Measurements from ENCODE around the gene PSMD5.

Gene PSMD5

DNA sequence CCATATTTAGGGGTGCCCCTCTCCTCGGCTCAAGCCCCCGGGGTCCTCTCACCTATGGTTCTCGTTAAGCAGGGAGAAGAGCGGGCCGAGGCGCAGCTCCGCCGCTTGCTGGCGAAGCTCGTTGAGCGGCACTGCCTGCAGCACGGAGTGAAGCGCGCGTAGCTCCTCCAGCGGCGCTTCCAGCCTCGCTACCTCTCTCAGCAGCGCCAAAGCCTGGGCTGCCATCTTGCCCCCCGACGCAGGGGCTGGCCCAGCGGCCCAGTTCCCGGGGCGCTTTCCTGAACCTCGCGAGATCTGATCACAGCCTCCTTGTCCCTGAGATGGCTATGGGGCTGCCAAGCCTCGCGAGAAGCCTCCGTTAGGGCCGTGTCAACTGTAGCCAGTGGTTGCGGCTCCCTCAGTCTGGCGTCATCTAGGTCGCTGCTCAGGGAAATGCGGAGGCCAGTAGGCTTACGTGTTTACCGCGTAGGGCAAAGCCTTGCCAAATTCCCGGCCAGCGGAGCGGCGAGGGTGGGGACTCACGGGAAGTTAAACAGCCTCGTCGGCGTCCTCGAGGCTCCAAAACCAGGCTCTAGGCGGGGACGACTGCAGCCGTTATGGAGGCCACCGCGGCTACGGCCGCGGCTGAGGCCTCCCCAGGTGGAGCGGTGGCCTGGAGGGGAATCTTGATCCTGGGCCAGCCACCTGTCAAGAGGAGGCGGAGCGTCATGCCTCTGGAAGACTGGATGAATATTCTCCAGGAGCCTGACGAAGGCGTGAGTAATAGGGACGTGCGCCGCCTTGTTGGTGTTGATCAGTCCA is at the start of gene PSMD5:
Gene PSMD5 (minus strand): TSS at position 238 of the 801 bp plus-strand sequence. CDS start 13 bp downstream, at position 225.
- no peak for FAIRE-seq

DNA sequence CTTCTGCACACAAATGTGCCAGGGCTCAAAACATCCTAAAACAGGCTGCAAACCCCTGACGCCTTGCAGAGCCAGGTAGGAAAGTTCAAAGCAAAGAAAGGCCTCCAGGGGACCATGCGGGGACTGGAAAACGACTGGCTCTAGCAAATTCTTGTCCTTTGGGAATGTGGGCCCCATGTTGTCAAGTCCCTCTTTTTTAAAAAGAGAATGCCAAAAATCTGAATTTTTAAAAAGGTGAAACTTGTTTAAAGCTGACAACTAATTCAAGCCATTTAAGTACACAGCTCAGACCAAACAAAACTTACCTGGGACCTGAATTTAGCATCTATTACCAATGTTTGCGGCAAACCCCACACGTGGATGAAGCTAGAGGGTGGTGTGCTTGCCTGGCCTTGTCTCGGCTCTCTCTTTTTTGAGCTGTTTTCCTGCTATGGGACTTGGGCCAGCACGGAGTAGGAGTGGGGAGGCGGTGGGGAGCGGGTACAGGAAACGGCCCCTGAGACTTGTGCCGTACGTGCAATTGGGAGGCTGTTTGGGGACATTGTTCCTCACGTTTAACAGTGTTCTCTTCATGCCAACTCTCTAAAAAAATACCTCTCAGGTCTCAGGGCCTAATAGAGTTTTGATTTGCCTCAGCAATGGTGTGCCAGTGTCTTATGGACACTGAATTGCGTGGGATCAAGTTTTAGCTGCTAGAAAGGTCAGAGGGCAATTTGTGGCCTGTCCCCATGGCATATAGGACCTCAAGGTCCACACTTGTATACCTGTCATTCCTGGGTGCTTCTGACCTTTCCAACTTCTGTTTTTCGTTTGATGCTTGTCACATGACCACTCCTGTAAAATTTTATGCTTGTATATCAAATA is 49.4 kb upstream of the PSMD5 start:
- FAIRE-seq = no peak

DNA sequence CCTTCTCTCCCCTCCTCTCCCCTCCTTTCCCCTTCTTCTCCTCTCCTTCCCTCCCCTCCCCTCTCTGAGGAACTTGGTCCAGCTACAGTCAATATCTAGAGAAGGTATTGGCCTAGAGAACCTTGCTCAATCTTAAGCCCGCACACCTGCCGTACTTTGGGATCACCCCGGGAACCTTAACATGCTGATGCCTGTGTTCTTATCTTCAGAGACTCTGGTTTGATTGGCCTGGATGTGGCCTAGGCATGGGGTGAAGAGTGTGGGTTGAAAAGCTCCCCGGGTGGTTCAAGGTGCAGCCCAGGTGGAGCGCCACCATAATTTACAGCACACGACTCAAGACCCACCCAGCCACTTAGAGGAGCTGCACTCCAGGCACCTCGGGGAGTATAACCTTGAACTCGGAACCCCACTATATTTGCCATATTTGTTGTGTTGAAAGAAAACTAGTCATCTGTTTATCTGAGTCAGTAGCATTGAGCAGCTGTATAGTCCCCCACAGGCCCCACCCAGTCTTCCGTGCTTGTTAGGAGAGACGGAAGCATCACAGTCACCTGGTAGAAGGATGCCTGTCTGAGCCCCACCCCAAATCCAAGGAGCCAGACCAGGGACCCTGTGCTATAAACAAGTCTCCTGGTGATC is 48.6 kb upstream of the PSMD5 start:
- FAIRE-seq = no peak

DNA sequence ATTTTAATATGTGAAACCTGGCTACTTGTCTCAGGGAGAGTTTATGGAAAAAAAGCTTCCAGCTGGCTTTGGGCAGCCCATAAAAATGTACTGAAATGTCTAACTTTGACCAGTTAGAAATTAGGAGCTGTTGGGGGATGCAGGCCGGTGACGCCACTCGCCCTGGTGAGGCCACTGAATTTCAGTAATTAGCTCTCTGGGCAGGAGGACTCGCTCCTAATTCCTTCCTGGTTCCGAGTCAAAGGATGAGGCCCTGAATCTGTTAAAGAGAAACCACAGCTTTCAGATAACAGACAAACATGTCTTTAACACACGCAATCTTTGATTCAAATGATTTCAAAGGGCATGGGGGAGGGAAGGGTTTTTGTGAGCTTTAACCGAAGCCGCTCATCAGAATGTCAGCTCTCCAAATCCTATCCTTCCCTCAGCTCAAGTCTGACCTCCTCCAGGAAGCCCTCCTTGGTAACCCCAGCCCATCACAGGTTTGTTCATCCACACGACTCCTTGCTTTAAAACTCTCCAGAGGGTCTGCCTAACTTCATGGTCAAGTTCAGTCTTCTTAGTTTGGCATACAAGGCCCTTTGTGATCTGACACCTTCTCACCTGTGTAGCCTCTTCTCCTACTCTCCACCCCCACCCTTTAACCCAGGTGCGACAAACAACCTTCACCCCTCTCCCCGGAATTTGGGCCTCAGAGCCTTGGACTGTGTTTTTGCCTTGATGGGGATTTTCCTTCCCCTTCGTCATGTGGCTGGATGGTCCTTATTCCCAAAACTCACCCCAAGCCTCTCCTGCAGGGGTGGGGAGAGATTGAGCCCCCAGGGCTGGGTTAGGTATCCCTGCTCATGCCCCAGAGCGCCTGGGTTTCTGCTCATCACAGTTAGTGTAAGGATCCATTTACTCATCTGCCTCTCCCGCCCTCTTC is 47.9 kb upstream of the PSMD5 start:
- no peak for FAIRE-seq

DNA sequence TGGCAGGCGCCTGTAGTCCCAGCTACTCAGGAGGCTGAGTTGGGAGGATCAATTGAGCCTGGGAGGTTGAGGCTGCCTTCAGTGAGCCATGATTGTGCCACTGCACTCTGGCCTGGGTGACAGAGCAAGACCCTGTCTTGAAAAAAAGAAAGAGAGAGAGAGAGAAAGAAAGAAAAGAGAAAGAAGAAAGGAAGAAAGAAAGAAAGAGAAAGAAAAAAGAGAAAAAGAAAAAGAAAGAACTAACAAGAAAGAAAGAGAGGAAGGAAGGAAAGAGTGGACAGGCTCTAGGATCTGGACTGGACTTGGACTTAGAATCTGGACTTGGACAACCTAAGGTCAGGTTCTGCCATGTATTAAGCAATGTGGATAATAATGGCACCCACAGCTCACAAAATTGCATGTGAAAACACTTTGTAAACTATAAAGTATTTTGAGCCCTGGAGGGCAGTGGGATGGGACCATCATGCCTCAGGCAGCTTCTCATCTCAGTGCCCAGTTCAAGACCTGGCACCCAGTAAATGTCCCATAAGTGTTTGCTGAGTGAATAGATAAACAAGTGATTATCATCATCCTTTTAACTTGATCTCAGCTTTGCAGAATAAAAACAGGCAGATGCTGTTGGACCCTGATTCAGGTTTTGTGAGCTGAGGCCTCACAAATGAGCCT is 47.0 kb upstream of the PSMD5 start:
- no peak for FAIRE-seq

DNA sequence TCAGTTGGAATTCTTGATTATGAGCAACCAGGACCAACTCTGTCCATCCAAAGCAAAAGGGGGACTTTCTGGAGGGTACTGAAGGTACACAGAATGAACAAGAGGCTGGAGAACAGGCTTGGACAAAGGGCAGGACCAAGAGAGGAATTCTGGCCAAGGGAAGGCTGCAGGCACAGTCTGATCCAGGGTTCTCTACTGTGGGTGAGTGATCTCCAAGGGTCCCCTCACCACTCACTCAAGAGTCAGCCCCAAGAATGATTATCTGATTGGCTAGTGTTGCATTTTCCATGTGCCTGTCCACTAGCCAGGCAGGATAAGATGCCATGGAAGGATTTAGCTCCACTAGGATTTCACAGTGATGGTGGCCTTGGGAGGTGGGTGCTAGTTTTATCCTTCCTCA is 45.9 kb upstream of the PSMD5 start:
- no peak for FAIRE-seq

DNA sequence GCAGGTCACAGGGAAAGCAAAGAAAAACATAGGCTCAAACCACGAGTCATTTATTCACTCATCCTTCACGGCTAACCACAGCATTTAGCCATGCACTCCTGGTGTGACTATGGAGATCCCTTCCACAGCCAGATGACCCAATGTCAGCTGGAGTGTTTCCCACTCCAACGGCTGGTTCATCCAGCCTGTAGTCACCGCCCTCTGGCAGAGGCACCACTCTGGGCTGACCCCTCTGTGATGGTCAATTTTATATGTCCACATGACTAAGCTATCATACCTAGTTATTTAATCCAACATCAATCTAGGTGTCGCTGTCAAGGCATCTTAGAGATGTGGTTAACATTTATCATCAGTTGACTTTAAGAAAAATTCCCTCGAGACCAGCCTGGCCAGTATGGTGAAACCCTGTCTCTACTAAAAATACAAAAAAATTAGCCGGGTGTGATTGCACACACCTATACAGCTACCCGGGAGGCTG is 43.8 kb upstream of the PSMD5 start:
- no peak for FAIRE-seq

DNA sequence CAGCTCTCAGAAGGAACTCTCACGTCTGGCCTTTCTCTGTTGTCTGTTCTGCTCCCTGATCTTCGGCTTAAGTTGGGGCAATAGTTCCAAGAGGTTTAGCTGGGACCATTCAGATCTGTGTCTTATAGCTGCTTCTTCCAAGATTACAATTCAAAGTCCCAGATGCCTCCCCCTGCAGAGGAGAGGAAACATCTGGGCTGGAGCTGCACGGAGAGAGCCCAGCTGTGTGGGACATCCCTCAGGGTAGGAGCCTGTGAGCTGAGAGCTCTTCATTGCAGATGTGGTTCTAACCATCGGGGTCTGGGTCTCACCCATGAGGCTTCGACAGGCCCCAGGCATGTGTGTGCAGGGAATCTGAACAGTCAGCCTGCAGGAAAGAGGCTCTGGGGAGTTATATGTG is 43.2 kb upstream of the PSMD5 start:
- FAIRE-seq = no peak

DNA sequence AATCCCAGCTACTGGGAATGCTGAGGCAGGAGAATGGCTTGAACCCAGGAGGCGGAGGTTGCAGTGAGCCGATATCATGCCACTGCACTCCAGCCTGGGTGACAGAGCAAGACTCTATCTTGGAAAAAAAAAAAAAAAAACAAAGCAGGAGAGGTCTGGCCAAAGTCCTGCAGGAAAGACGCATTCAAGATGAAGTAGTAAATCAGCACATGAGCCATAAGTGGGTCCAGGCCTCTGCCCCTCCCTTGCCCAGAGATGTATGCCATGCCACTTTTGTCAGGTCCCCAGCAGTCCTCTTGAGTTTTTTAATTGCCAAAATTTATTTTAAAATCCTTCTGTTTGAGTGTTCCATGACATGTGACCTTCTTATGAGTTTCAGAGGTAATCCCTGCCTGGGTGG is 42.7 kb upstream of the PSMD5 start:
- FAIRE-seq = no peak

DNA sequence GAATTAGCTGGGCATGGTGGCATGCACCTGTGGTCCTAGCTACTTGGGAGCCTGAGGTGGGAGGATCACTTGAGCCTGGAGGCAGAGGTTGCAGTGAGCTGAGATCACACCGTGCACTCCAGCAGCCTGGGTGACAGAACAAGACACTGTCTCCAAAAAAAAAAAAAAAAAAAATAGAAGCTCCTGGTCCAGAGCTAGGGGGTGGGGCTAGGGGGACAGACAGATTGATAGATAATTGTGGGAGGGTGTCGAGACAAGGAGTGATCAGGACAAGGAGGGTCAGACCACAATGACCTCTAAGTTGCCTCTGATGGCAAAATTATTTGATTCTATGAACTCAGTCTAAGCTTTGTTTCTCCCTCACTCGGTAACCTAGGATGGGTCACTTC is 40.9 kb upstream of the PSMD5 start:
- no peak for FAIRE-seq

DNA sequence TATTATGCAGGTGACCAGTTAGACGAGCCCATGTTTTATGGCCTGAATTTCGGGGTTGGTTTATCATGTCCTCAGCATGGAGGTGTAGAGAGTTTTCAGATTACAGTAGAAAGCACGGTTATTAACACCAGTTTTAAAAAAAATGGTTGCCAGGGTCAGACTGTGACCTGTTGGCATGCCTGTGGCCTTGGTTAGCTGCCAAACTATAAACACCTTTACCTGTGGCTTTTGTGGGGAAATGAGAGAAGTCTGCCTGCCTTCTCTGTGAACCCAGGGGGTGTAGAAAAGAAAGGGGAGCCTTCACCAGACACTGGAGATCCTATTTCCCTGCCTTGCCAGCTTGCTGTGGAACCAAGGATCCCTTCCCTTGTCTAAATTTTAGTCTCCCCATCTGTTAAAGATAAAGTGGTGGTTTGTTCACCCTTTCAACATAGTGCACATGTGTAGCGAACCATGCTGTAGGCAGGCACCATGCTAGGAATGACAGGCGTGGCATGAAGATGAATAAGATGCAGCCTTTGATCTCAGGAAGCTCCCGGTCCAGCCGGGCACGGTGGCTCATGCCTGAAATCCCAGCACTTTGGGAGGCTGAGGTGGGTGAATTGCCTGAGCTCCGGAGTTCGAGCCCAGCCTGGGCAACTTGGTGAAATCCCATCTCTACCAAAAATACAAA is 40.3 kb upstream of the PSMD5 start:
- no peak for FAIRE-seq

DNA sequence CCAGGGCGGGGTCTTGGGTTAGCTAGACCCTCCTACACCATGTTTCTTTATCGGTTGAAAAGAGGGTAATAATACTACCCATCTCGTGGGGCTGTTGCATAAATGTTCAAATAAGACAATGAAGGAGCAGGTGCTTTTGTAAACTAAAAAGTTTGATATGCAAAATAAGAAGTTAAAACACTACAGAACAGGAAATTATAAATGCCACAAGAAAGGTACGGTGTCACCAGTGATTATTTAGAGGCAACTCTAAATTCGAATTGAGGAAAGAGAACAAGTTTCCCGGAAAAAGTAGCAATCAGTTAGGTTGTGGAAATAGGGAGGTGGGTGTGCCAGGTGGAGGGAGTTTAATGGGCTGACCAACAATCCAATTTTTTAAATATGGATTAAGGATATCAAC is 36.7 kb upstream of the PSMD5 start:
- no peak for FAIRE-seq

DNA sequence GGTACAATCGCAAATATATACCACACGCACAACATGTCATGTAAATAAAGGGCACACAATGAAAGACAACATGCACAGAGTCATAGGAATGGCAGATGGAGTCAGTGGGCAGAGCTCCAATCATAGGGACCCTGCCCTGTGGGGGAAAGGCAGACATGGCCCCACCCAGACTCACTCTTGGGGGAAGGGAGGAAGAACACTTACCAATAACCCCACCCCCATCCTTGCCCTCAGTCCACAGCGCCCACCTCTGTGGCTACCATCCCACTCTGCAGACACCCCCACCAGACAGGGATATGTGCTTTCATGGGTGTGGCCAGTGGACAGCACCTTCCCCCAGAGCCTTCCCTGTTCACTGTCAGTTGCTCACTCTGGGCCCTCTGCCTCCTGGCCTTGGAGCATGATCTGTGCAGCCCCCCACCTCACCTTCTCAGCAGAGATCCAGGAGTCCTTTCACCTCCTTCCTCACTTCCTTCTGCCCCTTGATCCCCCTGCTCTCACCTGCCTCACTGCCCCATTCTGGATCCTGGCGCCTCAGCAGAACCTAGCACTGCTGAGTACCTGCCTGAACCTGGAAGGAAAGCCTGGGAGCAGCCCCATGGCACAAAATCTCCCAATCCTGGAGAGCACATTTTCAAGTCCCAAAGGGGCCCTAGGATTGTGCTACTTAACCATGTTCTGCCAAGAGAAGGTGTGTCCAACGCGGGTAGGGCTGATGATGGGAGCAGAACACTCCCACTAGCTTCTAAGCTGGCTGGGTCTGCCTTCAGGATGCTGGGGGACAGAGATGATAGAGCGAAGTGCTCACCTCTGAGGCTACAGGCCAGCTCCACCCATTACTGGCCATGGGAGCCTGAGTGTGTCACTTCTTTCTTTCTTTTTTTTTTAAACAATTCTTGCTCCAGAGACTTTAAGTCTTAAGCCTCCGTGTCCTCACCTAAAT is 35.7 kb upstream of the PSMD5 start:
- FAIRE-seq = no peak

DNA sequence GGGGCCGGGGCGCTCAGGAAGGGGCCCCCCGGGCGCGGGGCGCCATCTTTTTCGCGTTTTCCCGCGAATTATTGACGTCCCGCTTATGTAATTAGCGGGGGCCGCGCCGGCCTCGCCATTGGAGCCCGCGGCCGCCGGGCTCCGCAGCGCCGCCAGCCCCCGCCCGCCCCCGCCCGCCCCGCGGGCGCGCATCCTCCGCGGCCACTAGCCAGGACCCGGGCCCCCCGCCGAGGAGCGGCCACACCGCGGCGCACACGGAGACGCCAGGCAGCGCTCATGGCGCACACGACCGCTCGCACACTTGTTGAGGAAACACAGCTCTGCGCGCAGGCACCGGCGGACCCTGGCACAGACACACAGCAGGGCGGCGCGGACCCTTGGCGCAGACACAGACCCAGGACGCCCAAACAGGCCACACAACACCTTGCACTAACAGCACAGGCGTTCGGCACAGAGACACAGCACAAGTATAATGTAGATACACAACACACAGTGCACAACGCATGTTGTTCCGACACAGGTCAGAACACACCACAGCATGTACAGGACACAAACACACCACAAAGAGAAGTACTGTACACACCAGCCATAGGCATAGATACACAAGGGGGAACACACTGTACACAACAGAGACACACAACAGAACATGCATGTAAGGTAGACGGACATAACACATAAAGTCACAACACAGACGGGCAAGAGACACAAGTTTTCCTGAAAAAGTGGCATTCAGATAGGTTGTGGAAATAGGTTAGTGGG is 34.7 kb upstream of the PSMD5 start:
- FAIRE-seq = no peak

DNA sequence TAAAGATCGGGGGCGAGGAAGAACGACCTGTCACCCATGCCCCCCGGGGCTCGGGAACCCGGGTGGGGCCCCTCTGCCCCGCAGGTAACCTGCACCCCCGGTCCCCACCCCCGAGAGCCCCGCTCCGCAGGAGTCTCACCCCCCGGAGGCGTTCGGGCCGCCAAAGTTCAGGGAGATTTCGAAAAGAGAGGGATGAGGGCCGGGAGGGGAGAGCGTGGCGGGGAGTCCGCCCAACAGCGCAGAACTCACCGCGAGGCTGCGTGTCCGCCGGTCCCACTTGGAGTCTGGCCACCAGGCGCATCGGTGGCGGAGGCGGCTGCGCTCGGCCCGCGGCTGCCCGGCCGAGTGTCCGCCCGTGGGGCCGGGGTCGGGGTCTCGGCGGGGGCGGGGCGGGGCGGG is 34.1 kb upstream of the PSMD5 start, which contains the start of gene PHF19:
Gene PHF19 (minus strand): TSS at position 347 of the 399 bp plus-strand sequence. CDS start 2,447 bp downstream, outside the sequence.
- FAIRE-seq = no peak

DNA sequence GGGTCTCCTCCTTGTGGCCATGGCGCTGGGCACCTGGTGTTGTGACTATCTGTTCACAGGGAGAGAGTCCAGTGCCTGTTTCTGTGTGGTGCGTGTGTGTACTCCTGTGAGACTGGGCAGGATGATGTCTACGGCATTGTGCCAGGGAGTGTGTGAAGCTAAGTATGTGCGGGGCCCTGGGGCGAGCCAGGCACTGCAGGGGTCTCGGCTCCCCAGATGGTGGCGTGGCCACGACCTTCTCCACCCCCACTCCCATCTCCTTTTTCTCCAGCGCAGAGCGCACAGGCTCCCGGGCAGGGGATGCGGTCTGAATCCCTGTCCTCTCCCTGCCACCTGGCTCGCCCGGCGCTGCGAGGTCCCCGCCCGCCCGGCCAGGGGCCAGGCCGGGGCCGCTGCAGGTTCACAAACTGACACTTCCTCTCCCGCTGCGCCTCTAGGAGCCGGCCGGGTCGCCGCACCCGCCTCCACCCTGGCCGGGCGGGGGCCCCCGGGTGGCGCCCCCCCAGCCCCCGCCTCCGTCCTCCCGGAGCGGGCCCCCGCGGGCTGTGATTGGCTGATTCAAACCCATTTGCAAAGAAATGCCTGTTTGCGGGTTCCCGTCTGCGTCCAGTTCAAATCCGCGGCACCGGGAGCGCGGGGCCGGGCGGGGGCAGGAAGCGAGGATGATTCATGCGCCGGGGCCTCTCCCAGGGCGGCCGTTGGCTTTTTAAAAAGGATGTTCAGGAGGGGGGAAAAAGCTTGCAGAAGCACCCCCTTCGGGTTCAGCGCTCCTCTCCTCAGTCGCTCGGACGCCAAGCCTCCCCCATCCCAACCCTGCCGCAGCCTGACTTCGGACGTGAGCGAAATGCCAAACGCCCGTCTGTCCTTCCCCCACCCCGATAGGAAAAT is 33.5 kb upstream of the PSMD5 start:
- no peak for FAIRE-seq

DNA sequence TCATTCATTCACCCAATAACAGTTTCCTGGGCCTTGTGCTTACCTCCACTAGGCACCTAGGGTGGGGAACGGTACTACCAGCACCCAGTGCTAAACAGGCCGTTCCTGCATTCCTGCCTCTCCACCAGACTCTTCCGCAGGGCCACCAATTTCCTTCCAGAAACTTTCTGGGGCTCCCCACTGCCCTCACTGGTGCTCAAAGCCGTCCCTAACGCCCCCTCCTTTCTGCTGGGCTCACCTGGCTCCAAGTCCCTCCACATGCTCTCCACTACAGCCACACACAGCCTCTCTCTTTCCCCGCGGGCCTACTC is 32.9 kb upstream of the PSMD5 start:
- FAIRE-seq = no peak

DNA sequence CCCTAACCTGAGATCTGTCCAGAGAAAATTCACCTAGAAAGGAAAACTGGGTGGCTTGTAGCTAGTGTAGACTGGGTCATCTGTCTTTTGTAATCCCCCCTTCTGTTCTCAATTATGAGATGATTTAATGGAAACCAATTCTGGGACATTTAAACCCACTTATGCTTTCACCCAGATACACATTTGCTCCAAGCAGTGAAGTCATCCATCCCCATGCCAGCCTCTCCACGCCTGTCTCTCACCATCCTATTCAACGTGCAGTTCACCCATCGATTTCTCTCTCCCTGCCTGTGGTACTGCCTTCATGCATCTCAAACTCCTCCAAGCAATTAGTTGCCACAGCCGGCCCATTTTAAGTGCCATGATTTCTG is 32.5 kb upstream of the PSMD5 start:
- FAIRE-seq = no peak

Data from colon (tissue), 2 donors.